Prostate gland (tissue), 2 donors: ENCODE data around the gene C1orf50.

Source experiments
- CTCF ChIP-seq, 4 experiments: fragments of 200-600 bp in 2 of 4; fragments of 450-650 bp in 2 of 4; sonication (generic) in 2 of 4; IDR thresholded peaks; 1 replicate in 3 of 4; 2 replicates in 1 of 4; pipeline ENCODE4 v1.5.1; 2016 to 2019; ENCODE audit warnings: antibody characterized with exemption in 4 of 4, mild to moderate bottlenecking in 2 of 4, moderate library complexity in 2 of 4
- POLR2A ChIP-seq: fragments of 450-650 bp; IDR thresholded peaks from one replicate; pipeline ENCODE4 v1.6.1; 2016; ENCODE audit warnings: antibody characterized with exemption, mild to moderate bottlenecking
- POLR2AphosphoS5 ChIP-seq: sonication (generic); formaldehyde crosslinking; IDR thresholded peaks from one replicate; pipeline ENCODE4 v1.6.1; 2017; ENCODE audit warnings: antibody characterized with exemption

- TF ChIP-seq POLR2A, result no peak
- TF ChIP-seq CTCF (IDR thresholded peaks at IDR 0.05), result no peak
- TF ChIP-seq POLR2AphosphoS5, result no peak
These were observed 45.1 kb upstream of the C1orf50 start for GRCh38 chr1:42721926-42722325.
